Measurements from ENCODE around the gene UBA7. TPM values are rescaled to one million over a fixed set of nuclear protein-coding genes. Genes with fewer than 3 reads are reported as not detected.

The UBA7 gene
- total and polyA plus RNA-seq, 2 of the 13 experiments (the other 11 are each of a cell fraction or from before 2014, with no cell fraction given), result 9.5 to 16.5 TPM

DNA sequence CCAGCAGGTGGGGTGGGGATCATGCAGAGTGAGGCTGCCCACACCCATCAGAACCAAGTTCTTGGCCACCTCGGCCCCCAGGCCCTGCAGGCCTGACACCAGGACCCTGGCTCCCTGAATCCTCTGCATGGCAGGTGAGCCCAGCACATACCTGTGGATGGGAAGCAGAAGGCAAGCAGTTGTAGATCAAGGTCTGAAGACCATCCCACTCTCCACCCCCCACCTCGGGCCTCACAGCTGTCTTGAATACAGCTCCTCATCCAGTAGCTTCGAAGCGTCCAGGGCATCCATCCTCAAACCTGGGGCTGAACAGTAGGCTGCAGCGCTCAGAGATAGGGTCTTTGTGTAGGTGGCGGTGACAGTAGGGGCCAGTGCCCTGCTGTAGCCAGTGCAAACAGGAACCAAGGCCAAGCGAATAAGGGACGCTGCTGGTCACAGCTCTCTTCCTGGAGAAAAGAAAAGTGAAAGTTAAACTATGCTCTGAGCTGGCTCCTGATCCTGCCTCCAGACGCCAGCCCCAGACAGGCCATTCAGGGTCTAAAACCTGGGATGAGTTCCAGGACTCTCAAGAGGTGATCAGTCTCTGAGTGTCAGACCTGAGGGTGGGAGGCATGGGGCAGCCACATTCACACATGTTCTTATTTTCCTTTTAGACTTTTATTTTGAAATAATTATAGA, at the start of gene UBA7 (continued):
- TF ChIP-seq ZNF407 (CRISPR knock-in tag; IDR thresholded peaks at IDR 0.05; ENCODE audit: not compliant biosample characterization) (no peak), ZNF382 (CRISPR knock-in tag; IDR thresholded peaks at IDR 0.05; ENCODE audit: borderline replicate concordance) (no peak), CBX1 (IDR thresholded peaks at IDR 0.05; ENCODE audit: low read depth) (no peak), TMF1 (CRISPR knock-in tag; IDR thresholded peaks at IDR 0.05; ENCODE audit: low read depth) (no peak), NFATC3 (CRISPR knock-in tag; IDR thresholded peaks at IDR 0.05) (no peak), CERS6 (CRISPR knock-in tag; IDR thresholded peaks at IDR 0.05) (no peak), PRMT3 (CRISPR knock-in tag; IDR thresholded peaks at IDR 0.05; ENCODE audit: borderline replicate concordance, low read depth) (no peak), NR0B2 (CRISPR knock-in tag; IDR thresholded peaks at IDR 0.05) (no peak), ARID5B (CRISPR knock-in tag; IDR thresholded peaks at IDR 0.05) (peak; percentile 39; the same call in 1 of the 2 replicates), HMG20B (CRISPR knock-in tag; conservative IDR thresholded peaks at IDR 0.05) (no peak), HOMEZ (CRISPR knock-in tag; IDR thresholded peaks at IDR 0.05; ENCODE audit: low read depth) (no peak), ZNF761 (CRISPR knock-in tag; conservative IDR thresholded peaks at IDR 0.05) (no peak), BRD4 (CRISPR knock-in tag; IDR thresholded peaks at IDR 0.05) (no peak), ZNF567 (CRISPR knock-in tag; IDR thresholded peaks at IDR 0.05; ENCODE audit: borderline replicate concordance) (no peak)

Data from HepG2 (cell line).